Prostate gland (tissue), 2 donors: ENCODE results near the gene ALG5.

Experiments
- CTCF ChIP-seq, 4 experiments: fragments of 200-600 bp in 2 of 4; fragments of 450-650 bp in 2 of 4; sonication (generic) in 2 of 4; IDR thresholded peaks; 1 replicate in 3 of 4; 2 replicates in 1 of 4; pipeline ENCODE4 v1.5.1; 2016 to 2019; ENCODE audit warnings: antibody characterized with exemption in 4 of 4, mild to moderate bottlenecking in 2 of 4, moderate library complexity in 2 of 4
- POLR2A ChIP-seq: fragments of 450-650 bp; IDR thresholded peaks from one replicate; pipeline ENCODE4 v1.6.1; 2016; ENCODE audit warnings: antibody characterized with exemption, mild to moderate bottlenecking
- POLR2AphosphoS5 ChIP-seq: sonication (generic); formaldehyde crosslinking; IDR thresholded peaks from one replicate; pipeline ENCODE4 v1.6.1; 2017; ENCODE audit warnings: antibody characterized with exemption

- TF ChIP-seq CTCF (IDR thresholded peaks at IDR 0.05), result no peak
- no peak for TF ChIP-seq POLR2A
- TF ChIP-seq POLR2AphosphoS5, result no peak
Observed at GRCh38 chr13:36915896-36916640, 83.1 kb downstream of the ALG5 start.
